OCI-LY1 (cell line): ENCODE data around the gene CLSTN3.

Experiments
- H2AFZ ChIP-seq: fragments of 200-600 bp; sonication (generic), shearing (Covaris generic); 2 replicates; pipeline ENCODE4 v1.6.0; 2014; ENCODE audit warnings: antibody characterized with exemption, mild to moderate bottlenecking, low read length
- H3F3A ChIP-seq: fragments of 200-600 bp; sonication (generic), shearing (Covaris generic); 2 replicates; pipeline ENCODE4 v1.6.0; 2014; ENCODE audit warnings: mild to moderate bottlenecking, antibody characterized with exemption, low read length, moderate library complexity; ENCODE audit not compliant: insufficient read depth
- H3K27ac ChIP-seq: fragments of 200-600 bp; sonication (generic); 2 replicates; pipeline ENCODE4 v1.5.1; 2014; ENCODE audit warnings: low read length, mixed run types, mild to moderate bottlenecking, low read depth; ENCODE audit not compliant: poor library complexity, severe bottlenecking
- H3K27me3 ChIP-seq: fragments of 200-600 bp; sonication (generic); 2 replicates; pipeline ENCODE4 v1.6.0; 2014; ENCODE audit warnings: antibody characterized with exemption, mild to moderate bottlenecking, low read length, moderate library complexity; ENCODE audit not compliant: insufficient read depth
- H3K36me3 ChIP-seq: fragments of 200-600 bp; sonication (generic); 2 replicates; pipeline ENCODE4 v1.6.1; 2014; ENCODE audit warnings: mild to moderate bottlenecking, antibody characterized with exemption, low read length, moderate library complexity, mixed read lengths; ENCODE audit not compliant: insufficient read depth
- H3K4me1 ChIP-seq: fragments of 200-600 bp; sonication (generic); 2 replicates; pipeline ENCODE4 v1.5.1; 2014; ENCODE audit warnings: mild to moderate bottlenecking, low read length, moderate library complexity; ENCODE audit not compliant: insufficient read depth, severe bottlenecking
- H3K4me2 ChIP-seq: fragments of 200-600 bp; sonication (generic), shearing (Covaris generic); 2 replicates; pipeline ENCODE4 v1.6.1; 2014; ENCODE audit warnings: low read length
- H3K4me3 ChIP-seq: fragments of 200-600 bp; sonication (generic); 2 replicates; pipeline ENCODE4 v1.5.1; 2014; ENCODE audit warnings: low read length, low read depth, mild to moderate bottlenecking, mixed read lengths; ENCODE audit not compliant: poor library complexity, severe bottlenecking
- H3K79me2 ChIP-seq: fragments of 200-600 bp; shearing (Covaris generic); 2 replicates; pipeline ENCODE4 v1.6.1; 2016; ENCODE audit warnings: mixed run types, low read length, mixed read lengths; ENCODE audit not compliant: insufficient read depth
- H3K9ac ChIP-seq: fragments of 200-600 bp; sonication (generic), shearing (Covaris generic); 2 replicates; pipeline ENCODE4 v1.6.1; 2014; ENCODE audit warnings: mild to moderate bottlenecking, low read length, mixed read lengths
- H3K9me2 ChIP-seq: fragments of 200-600 bp; sonication (generic), shearing (Covaris generic); 2 replicates; pipeline ENCODE4 v1.6.1; 2014; ENCODE audit warnings: low read depth, mild to moderate bottlenecking, low read length, mixed read lengths
- H3K9me3 ChIP-seq: fragments of 200-600 bp; shearing (Covaris generic); 2 replicates; pipeline ENCODE4 v1.6.1; 2014; ENCODE audit warnings: low read length, mixed read lengths
- H4K20me1 ChIP-seq: fragments of 200-600 bp; sonication (generic), shearing (Covaris generic); 2 replicates; pipeline ENCODE4 v1.6.0; 2016; ENCODE audit warnings: mild to moderate bottlenecking, low read length; ENCODE audit not compliant: insufficient read depth
- EZH2 ChIP-seq: fragments of 200-600 bp; sonication (generic), shearing (Covaris generic); IDR thresholded peaks from 2 replicates; pipeline ENCODE4 v1.8.0; 2017; ENCODE audit warnings: borderline replicate concordance, mixed run types, mild to moderate bottlenecking, antibody characterized with exemption, low read length, moderate library complexity, mixed read lengths
- TF ChIP-seq, protein P1 (sequence below): fragments of 200-600 bp; sonication (generic), shearing (Covaris generic); IDR thresholded peaks from 2 replicates; pipeline ENCODE4 v1.5.1; 2017; ENCODE audit warnings: mild to moderate bottlenecking, antibody characterized with exemption, low read length, moderate library complexity, mixed read lengths

The CLSTN3 gene

GRCh38 chr12:7171854-7172253 is 41.7 kb downstream of the CLSTN3 start:
- H3K4me3 ChIP-seq, result no peak overlapping the region
- no peaks in the 10 kb centered on the region for H3K36me3 ChIP-seq
- no peak overlapping the region for H2AFZ ChIP-seq
- no peak overlapping the region for H3K27ac ChIP-seq
- no peak overlapping the region for H3K9ac ChIP-seq
- TF ChIP-seq EZH2, result no peak
- TF ChIP-seq, protein P1, sequence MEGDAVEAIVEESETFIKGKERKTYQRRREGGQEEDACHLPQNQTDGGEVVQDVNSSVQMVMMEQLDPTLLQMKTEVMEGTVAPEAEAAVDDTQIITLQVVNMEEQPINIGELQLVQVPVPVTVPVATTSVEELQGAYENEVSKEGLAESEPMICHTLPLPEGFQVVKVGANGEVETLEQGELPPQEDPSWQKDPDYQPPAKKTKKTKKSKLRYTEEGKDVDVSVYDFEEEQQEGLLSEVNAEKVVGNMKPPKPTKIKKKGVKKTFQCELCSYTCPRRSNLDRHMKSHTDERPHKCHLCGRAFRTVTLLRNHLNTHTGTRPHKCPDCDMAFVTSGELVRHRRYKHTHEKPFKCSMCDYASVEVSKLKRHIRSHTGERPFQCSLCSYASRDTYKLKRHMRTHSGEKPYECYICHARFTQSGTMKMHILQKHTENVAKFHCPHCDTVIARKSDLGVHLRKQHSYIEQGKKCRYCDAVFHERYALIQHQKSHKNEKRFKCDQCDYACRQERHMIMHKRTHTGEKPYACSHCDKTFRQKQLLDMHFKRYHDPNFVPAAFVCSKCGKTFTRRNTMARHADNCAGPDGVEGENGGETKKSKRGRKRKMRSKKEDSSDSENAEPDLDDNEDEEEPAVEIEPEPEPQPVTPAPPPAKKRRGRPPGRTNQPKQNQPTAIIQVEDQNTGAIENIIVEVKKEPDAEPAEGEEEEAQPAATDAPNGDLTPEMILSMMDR, result no peak
- H3F3A ChIP-seq, result no peaks in the 10 kb centered on the region
- no peak overlapping the region for H3K4me2 ChIP-seq
- H4K20me1 ChIP-seq, result no peaks in the 10 kb centered on the region
- H3K9me2 ChIP-seq, result no peaks in the 10 kb centered on the region
- no peaks in the 10 kb centered on the region for H3K4me1 ChIP-seq
- H3K9me3 ChIP-seq, result peaks cover 34% of the 10 kb centered on the region
- no peaks in the 10 kb centered on the region; the same call in 1 of the 2 replicates for H3K27me3 ChIP-seq
- H3K79me2 ChIP-seq, result no peaks in the 10 kb centered on the region

GRCh38 chr12:7175493-7175892 is 45.3 kb downstream of the CLSTN3 start:
- H3K9me2 ChIP-seq, result no peaks in the 10 kb centered on the region
- no peak overlapping the region for H2AFZ ChIP-seq
- H3K79me2 ChIP-seq, result no peaks in the 10 kb centered on the region
- no peaks in the 10 kb centered on the region for H4K20me1 ChIP-seq
- no peak overlapping the region for H3K27ac ChIP-seq
- H3K4me1 ChIP-seq, result no peaks in the 10 kb centered on the region
- peaks cover 14% of the 10 kb centered on the region for H3K9me3 ChIP-seq
- H3K27me3 ChIP-seq, result peaks cover 3% of the 10 kb centered on the region; the same call in 1 of the 2 replicates
- H3K4me3 ChIP-seq, result no peak overlapping the region
- no peaks in the 10 kb centered on the region for H3K36me3 ChIP-seq
- H3K9ac ChIP-seq, result no peak overlapping the region
- no peak overlapping the region for H3K4me2 ChIP-seq
- H3F3A ChIP-seq, result no peaks in the 10 kb centered on the region
- no peak for TF ChIP-seq EZH2
- TF ChIP-seq, protein P1, result no peak

- Histone ChIP-seq H3K9ac (no peak overlapping the region), H2AFZ (no peak overlapping the region), H3K79me2 (no peaks in the 10 kb centered on the region), H3K36me3 (no peaks in the 10 kb centered on the region), H3F3A (no peaks in the 10 kb centered on the region), H3K9me2 (no peaks in the 10 kb centered on the region), H3K27me3 (peaks cover 3% of the 10 kb centered on the region; the same call in 1 of the 2 replicates), H3K4me1 (no peaks in the 10 kb centered on the region), H3K4me2 (no peak overlapping the region), H3K27ac (no peak overlapping the region), H3K4me3 (no peak overlapping the region), H3K9me3 (peaks cover 12% of the 10 kb centered on the region), H4K20me1 (no peaks in the 10 kb centered on the region)
- TF ChIP-seq EZH2, result no peak
- TF ChIP-seq, protein P1, result no peak
Measured at GRCh38 chr12:7176595-7176994, 46.4 kb downstream of the CLSTN3 start.
